HFF-Myc (cell line): ENCODE data around the gene KANK4.

Experiments used
- DNase-seq: peaks from one replicate; pipeline ENCODE4 v3.0.0-alpha.2; 2011; ENCODE audit warnings: low read depth; ENCODE audit errors: extremely low read depth
- H3K4me3 ChIP-seq: replicated peaks from 2 replicates; pipeline ENCODE4 v1.5.1; 2011; ENCODE audit warnings: low read depth, mild to moderate bottlenecking, control low read depth, low read length
- CTCF ChIP-seq: IDR thresholded peaks from 2 replicates; pipeline ENCODE4 v1.5.1; 2012; ENCODE audit warnings: mild to moderate bottlenecking, low read depth, low read length, control low read depth; ENCODE audit errors: missing control alignments

KANK4 gene

DNA sequence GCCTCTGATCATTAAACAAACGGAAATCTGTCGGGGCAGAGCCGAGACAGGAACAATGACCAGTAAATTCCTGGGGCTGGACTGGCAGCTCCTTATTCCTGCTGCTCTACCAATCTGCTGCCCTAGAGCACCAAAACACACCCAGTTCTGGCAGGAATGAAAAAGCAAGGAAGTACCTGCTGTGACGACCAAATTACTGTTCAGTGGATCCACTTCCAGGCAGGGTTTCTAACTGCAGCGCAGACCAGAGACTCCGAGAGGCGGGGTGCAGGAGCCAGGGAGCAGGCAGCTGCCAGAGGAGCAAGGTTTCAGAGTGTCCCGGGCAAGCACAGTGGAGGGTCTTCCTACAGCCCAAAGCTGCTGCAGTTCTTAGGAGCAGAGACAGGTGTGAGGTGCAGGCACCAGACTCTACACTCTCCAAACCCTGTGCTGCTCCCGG, 32.4 kb downstream of the KANK4 start:
- DNase-seq: no peak
- TF ChIP-seq CTCF: no peak
- no peak overlapping the region for H3K4me3 ChIP-seq

DNA sequence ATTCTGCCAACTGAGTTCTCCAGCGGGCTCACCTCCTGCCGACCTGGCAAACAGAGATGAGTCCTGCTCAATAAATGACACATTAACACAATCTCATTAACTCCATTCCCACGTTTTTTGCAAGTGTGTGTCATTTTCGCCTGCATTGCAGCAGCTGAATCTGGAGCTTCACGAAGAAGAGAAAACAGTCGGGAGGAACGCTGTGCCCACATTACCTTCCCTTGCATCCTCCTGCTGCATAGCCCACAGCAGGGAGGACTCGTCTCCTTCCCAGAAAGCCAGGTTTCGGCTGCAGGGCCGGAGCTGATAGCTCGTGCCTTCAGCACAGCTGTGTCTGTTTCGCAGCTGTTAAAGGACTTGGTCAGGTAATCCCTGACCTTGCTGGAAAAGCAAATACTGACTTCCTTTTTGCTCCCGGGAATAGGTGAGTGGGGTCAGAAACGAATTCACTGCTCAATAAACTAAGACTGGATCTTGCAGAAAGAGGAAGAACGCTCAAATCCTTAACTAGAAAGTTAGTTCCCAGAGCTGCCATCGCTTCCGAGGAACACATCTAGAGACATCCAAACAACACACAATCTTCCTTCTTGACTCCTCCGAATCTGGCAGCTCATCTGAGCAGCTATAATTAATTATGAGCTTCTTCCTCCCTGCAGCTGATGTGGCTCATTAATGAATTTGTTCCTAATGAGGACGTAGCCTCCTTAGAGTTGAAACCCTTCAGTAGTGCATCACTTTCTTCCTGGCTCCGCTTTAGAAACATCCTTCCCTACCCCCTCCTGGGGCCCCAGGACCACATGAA, 33.0 kb downstream of the KANK4 start:
- no peak for DNase-seq
- no peak for TF ChIP-seq CTCF
- no peak overlapping the region for H3K4me3 ChIP-seq

DNA sequence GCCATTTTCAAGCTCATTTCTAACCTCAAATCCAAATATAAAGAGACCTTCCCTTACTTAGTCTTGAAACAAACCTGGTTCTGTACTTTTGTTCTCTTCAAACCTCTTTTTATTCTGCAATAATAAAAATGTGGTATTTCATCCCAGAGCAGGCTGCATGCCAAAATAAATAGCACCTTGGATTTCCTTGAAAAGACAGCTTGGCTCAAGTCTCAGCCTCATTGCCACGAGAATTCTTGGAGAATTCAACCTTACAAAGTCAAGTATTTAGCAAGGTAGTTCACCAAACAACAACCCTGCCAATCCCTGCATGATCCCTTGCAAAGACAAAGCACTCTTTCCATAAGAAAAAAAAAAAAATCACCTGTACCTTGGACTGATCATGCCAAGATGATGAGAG, 33.8 kb downstream of the KANK4 start:
- TF ChIP-seq CTCF: no peak
- H3K4me3 ChIP-seq: no peak overlapping the region
- DNase-seq: no peak

- H3K4me3 ChIP-seq: no peak overlapping the region
- no peak for DNase-seq
- no peak for TF ChIP-seq CTCF
These were observed 35.2 kb downstream of the KANK4 start for GRCh38 chr1:62283986-62284385.

GRCh38 chr1:62282909-62283755, 36.1 kb downstream of the KANK4 start:
- no peak for TF ChIP-seq CTCF
- no peak for DNase-seq
- no peak overlapping the region for H3K4me3 ChIP-seq

DNA sequence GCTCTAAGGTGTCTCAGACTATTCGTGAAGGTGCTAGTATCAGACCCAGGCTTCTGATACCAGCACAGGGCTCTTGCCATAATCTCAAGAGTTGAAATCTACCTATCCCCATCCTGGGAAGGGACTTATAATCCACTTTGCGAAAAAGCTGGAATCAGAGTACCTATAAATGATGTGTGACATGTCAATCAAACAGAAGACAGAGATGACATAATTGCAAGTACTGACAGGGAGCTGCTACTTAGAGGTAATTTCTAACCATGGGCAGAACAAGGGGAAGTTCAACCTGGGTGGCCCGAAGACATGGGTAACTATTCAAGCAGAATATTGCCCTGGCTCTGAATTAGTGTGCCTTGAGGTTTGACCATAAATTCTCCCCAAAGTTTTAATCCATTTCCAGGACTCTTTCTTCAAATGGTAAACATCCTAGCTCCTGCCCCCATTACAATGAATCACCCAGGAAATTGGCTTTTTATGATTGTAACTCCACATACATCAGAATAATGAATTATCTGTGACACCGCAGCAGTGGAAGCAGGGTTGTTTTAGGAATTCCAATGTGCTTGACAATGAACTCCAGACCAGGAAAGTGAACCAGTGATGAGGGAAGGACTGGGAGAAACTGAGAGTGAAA, 37.2 kb downstream of the KANK4 start:
- DNase-seq: no peak
- no peak overlapping the region for H3K4me3 ChIP-seq
- no peak for TF ChIP-seq CTCF
